CD14-positive monocyte (primary cell): ENCODE results near the gene INPP5A. TPM values are rescaled to one million over a fixed set of nuclear protein-coding genes. Genes with fewer than 3 reads are reported as not detected.

Experiments
- DNase-seq, 3 donors: peaks; one replicate each; pipeline ENCODE4 v3.0.0-alpha.2; 2011 to 2022
- H2AFZ ChIP-seq: 2 replicates; pipeline ENCODE4 v1.6.0; 2012; ENCODE audit warnings: mild to moderate bottlenecking, low read depth, low read length, inconsistent platforms; ENCODE audit not compliant: insufficient read depth, poor library complexity, severe bottlenecking
- H3K27ac ChIP-seq, 2 donors: 1 replicate in 1 of 2; 2 replicates in 1 of 2; pipeline ENCODE4 v1.5.1; 2012 to 2013; ENCODE audit warnings: low read length in 2 of 2, control low read depth in 1 of 2, inconsistent platforms in 1 of 2, low read depth in 1 of 2, mild to moderate bottlenecking in 1 of 2
- H3K27me3 ChIP-seq, 2 donors: one replicate each; pipeline versions ENCODE4 v1.6.0 to v1.6.1; 2011 to 2013; ENCODE audit warnings: low read length in 2 of 2; ENCODE audit not compliant: control insufficient read depth in 2 of 2, insufficient read depth in 2 of 2
- H3K36me3 ChIP-seq, 2 donors: replicated peaks in 1 of 2; 1 replicate in 1 of 2; 2 replicates in 1 of 2; pipeline versions ENCODE4 v1.5.1 to v1.6.1; 2012 to 2013; ENCODE audit warnings: low read length in 2 of 2, control low read depth in 1 of 2, inconsistent platforms in 1 of 2, mild to moderate bottlenecking in 1 of 2; ENCODE audit not compliant: insufficient read depth in 2 of 2, control insufficient read depth in 1 of 2
- H3K4me1 ChIP-seq, 2 donors: 1 replicate in 1 of 2; 2 replicates in 1 of 2; pipeline versions ENCODE4 v1.5.1 to v1.6.1; 2012 to 2013; ENCODE audit warnings: low read length in 2 of 2, control low read depth in 1 of 2, inconsistent platforms in 1 of 2, mild to moderate bottlenecking in 1 of 2, moderate library complexity in 1 of 2; ENCODE audit not compliant: insufficient read depth in 2 of 2, control insufficient read depth in 1 of 2
- H3K4me2 ChIP-seq: replicated peaks from 2 replicates; pipeline ENCODE3; 2012; ENCODE audit warnings: low read length, moderate library complexity, mild to moderate bottlenecking; ENCODE audit not compliant: poor library complexity, severe bottlenecking; ENCODE audit errors: extremely low read depth
- H3K4me3 ChIP-seq, 3 experiments: fragments of 200-600 bp in 1 of 3; sonication (generic) in 1 of 3; replicated peaks in 1 of 3; 1 replicate in 2 of 3; 2 replicates in 1 of 3; pipeline ENCODE4 v1.5.1; 2011 to 2013; ENCODE audit warnings: low read length in 3 of 3, mild to moderate bottlenecking in 3 of 3, control low read depth in 2 of 3, low read depth in 2 of 3, inconsistent platforms in 1 of 3, moderate library complexity in 1 of 3
- H3K79me2 ChIP-seq: 2 replicates; pipeline ENCODE4 v1.6.0; 2012; ENCODE audit warnings: mild to moderate bottlenecking, control low read depth, inconsistent platforms, low read length, moderate library complexity; ENCODE audit not compliant: insufficient read depth
- H3K9ac ChIP-seq: 2 replicates; pipeline ENCODE4 v1.6.0; 2017; ENCODE audit warnings: low read length, mild to moderate bottlenecking; ENCODE audit not compliant: insufficient read depth, poor library complexity, severe bottlenecking
- H3K9me3 ChIP-seq, 2 donors: replicated peaks in 1 of 2; 1 replicate in 1 of 2; 2 replicates in 1 of 2; pipeline versions ENCODE4 v1.5.1 to v1.6.1; 2012 to 2013; ENCODE audit warnings: low read length in 2 of 2, control low read depth in 1 of 2; ENCODE audit not compliant: control insufficient read depth in 1 of 2, insufficient read depth in 1 of 2
- H4K20me1 ChIP-seq: 2 replicates; pipeline ENCODE4 v1.6.0; 2012; ENCODE audit warnings: mild to moderate bottlenecking, low read length, control low read depth, moderate library complexity; ENCODE audit not compliant: insufficient read depth
- H3K27ac Mint-ChIP-seq, 7 donors: one replicate each; pipeline ENCODE4 v1.8.0; 2020; ENCODE audit warnings: mild to moderate bottlenecking in 7 of 7, mixed read lengths in 7 of 7, moderate library complexity in 6 of 7, inconsistent platforms in 2 of 7
- H3K27me3 Mint-ChIP-seq, 3 donors: one replicate each; pipeline ENCODE4 v1.8.0; 2021 to 2022; ENCODE audit warnings: low read depth in 3 of 3, mild to moderate bottlenecking in 3 of 3, mixed read lengths in 3 of 3, moderate library complexity in 3 of 3, inconsistent platforms in 1 of 3
- H3K36me3 Mint-ChIP-seq, 2 donors: one replicate each; pipeline ENCODE4 v1.8.0; 2020; ENCODE audit warnings: mixed read lengths in 2 of 2, inconsistent platforms in 1 of 2, mild to moderate bottlenecking in 1 of 2
- H3K4me1 Mint-ChIP-seq: one replicate; pipeline ENCODE4 v1.8.0; 2020; ENCODE audit warnings: mild to moderate bottlenecking, mixed read lengths
- H3K4me3 Mint-ChIP-seq, 2 donors: one replicate each; pipeline ENCODE4 v1.8.0; 2020; ENCODE audit warnings: mild to moderate bottlenecking in 2 of 2, mixed read lengths in 2 of 2, moderate library complexity in 1 of 2
- H3K9me3 Mint-ChIP-seq, 7 donors: one replicate each; pipeline ENCODE4 v1.8.0; 2020 to 2022; ENCODE audit warnings: mixed read lengths in 7 of 7, mild to moderate bottlenecking in 6 of 7, moderate library complexity in 6 of 7, inconsistent platforms in 2 of 7
- CTCF ChIP-seq: fragments of 200-600 bp; IDR thresholded peaks from one replicate; pipeline ENCODE4 v1.8.0; 2022; ENCODE audit warnings: antibody characterized with exemption, mild to moderate bottlenecking
- WGBS: methylation state at CpG from one replicate; pipeline ENCODE4 v1.1.5; 2013; ENCODE audit warnings: missing lambda C conversion rate; ENCODE audit not compliant: insufficient coverage; 5-methylcytosine and 5-hydroxymethylcytosine counted together
- intact Hi-C, 2 donors: fragments of 100-400 bp; cut with micrococcal nuclease; formaldehyde crosslinking; loops; one replicate each; pipeline versions ENCODE4 v1.15.0 to v1.15.1; 2023
- polyA plus RNA-seq, 3 donors: library from polyadenylated mRNA; depleted of rRNA in 1 of 3; unstranded in 2 of 3; stranded (reverse) in 1 of 3; fragments of 300-500 nt in 2 of 3; fragments of >200 nt in 1 of 3; fragmentation: Illumina TruSeq in 2 of 3; gene quantifications; 1 replicate in 2 of 3; 2 replicates in 1 of 3; pipeline ENCODE4 v1.2.3, GENCODE V29; 2012 to 2021

The INPP5A gene
- polyA plus RNA-seq, 3 donors: 0.87 to 17.2 (median 2.9) TPM

DNA sequence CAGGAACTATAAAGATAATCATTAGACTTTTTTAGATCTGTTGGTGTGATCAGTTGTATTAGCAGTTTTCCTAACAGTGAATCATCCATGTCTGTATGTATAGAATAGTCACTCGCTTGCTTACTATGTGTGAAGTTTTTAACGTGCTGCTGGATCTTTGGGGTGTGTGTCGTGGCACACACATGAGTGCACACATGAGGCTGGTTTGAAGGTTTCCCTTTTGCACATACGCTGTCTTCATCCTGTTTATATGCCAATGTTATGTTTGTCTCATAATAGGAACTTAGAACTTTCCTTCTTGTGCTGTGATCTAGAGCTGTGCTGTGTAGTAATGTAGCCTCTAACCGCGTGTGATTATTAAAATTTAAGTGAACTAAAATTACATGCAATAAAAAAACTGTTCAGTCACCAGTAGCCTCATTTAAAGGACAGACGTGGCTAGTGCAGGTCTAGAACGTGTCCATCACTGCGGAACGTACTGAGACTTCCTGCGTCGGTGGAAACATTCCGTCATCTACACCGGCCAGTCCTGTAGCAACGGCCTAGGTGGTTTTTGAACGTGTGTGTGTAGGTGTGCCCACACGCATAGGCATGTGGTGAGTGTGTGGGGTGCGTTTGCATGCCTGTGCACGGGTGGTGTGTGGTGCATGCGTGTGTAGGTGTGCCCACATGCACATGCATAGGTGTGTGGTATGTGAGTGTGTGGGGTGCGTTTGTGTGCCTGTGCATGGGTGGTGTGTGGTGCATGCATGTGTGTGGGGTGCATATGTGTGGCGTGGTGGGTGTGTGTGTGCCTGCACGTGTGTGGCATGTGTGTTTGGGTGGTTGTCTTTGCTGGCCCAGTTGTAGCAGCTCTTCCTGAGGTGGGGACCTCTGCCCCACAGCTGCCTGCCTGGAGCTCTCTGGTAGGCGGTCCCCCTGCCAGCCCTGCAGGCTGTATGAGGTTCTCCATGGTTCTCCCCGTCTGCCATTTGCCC lies 56.6 kb downstream of the INPP5A start:
- H4K20me1 ChIP-seq: peaks cover 62% of the 10 kb centered on the region

More for the DNA sequence above, 56.6 kb downstream of the INPP5A start:
- Mint-ChIP-seq H3K4me1 (peaks cover 80% of the 10 kb centered on the region), H3K9me3 (peaks cover 0 to 10% (median 7%) of the 10 kb centered on the region in 7 donors), H3K27ac (peak overlapping the region; percentile 77 to 91 (median 86)), H3K4me3 (peak overlapping the region in 1 of 2 donors; percentile 48), H3K27me3 (peaks cover 2 to 10% (median 3%) of the 10 kb centered on the region in 3 donors), H3K36me3 (peaks cover 18 to 21% of the 10 kb centered on the region in 2 donors)
- 81% methylated on average over 17 of the region's 25 CpGs for WGBS
- Histone ChIP-seq H3K9me3 (peaks cover 0 to 2% of the 10 kb centered on the region in 2 donors), H3K36me3 (peaks cover 0 to under 1% of the 10 kb centered on the region in 2 donors), H3K79me2 (peaks cover 97% of the 10 kb centered on the region), H3K4me2 (peak overlapping the region; percentile 60), H3K4me1 (peaks cover 61 to 72% of the 10 kb centered on the region in 2 donors), H3K27me3 (no peaks in the 10 kb centered on the region), H3K4me3 (peak overlapping the region in 1 of 3 experiments; percentile 50), H3K9ac (peak overlapping the region; percentile 15), H3K27ac (peak overlapping the region; percentile 9 to 71), H2AFZ (no peak overlapping the region)
- no peak for TF ChIP-seq CTCF
- DNase-seq: no peak
- intact Hi-C loops: no loop called here
